ENCODE measurements around the gene KIF6.

The KIF6 gene

GRCh38 chr6:39688494-39688893, 36.7 kb downstream of the KIF6 start:
- Histone ChIP-seq H3F3A (ENCODE audit: insufficient read depth, low read length) (no peaks in the 10 kb centered on the region), H3K9me3 (ENCODE audit: low read length) (no peaks in the 10 kb centered on the region), H3K79me2 (ENCODE audit: insufficient read depth, low read length) (no peaks in the 10 kb centered on the region), H3K4me1 (ENCODE audit: insufficient read depth, low read length, severe bottlenecking) (no peaks in the 10 kb centered on the region), H3K9ac (ENCODE audit: low read length) (no peak overlapping the region), H3K4me2 (ENCODE audit: low read length) (no peak overlapping the region), H3K27ac (ENCODE audit: low read depth, low read length, poor library complexity, severe bottlenecking) (no peak overlapping the region), H3K9me2 (ENCODE audit: low read depth, low read length) (no peaks in the 10 kb centered on the region), H3K4me3 (ENCODE audit: low read depth, low read length, poor library complexity, severe bottlenecking) (no peak overlapping the region), H2AFZ (ENCODE audit: low read length) (no peak overlapping the region), H3K36me3 (ENCODE audit: insufficient read depth, low read length) (no peaks in the 10 kb centered on the region), H3K27me3 (ENCODE audit: insufficient read depth, low read length) (no peaks in the 10 kb centered on the region), H4K20me1 (ENCODE audit: insufficient read depth, low read length) (no peaks in the 10 kb centered on the region)
- TF ChIP-seq CTCF (IDR thresholded peaks at IDR 0.05; ENCODE audit: low read length) (no peak), EZH2 (IDR thresholded peaks at IDR 0.05; ENCODE audit: borderline replicate concordance, low read length) (no peak)

- Histone ChIP-seq H3K4me2 (ENCODE audit: low read length) (no peak overlapping the region), H3K9me2 (ENCODE audit: low read depth, low read length) (no peaks in the 10 kb centered on the region), H3K27me3 (ENCODE audit: insufficient read depth, low read length) (no peaks in the 10 kb centered on the region), H3K9me3 (ENCODE audit: low read length) (no peaks in the 10 kb centered on the region), H3K79me2 (ENCODE audit: insufficient read depth, low read length) (no peaks in the 10 kb centered on the region), H4K20me1 (ENCODE audit: insufficient read depth, low read length) (no peaks in the 10 kb centered on the region), H2AFZ (ENCODE audit: low read length) (no peak overlapping the region), H3K27ac (ENCODE audit: low read depth, low read length, poor library complexity, severe bottlenecking) (no peak overlapping the region), H3K4me3 (ENCODE audit: low read depth, low read length, poor library complexity, severe bottlenecking) (no peak overlapping the region), H3K9ac (ENCODE audit: low read length) (no peak overlapping the region), H3F3A (ENCODE audit: insufficient read depth, low read length) (no peaks in the 10 kb centered on the region), H3K4me1 (ENCODE audit: insufficient read depth, low read length, severe bottlenecking) (no peaks in the 10 kb centered on the region), H3K36me3 (ENCODE audit: insufficient read depth, low read length) (no peaks in the 10 kb centered on the region)
- no peak for TF ChIP-seq EZH2 (IDR thresholded peaks at IDR 0.05; ENCODE audit: borderline replicate concordance, low read length)
- no peak for TF ChIP-seq CTCF (IDR thresholded peaks at IDR 0.05; ENCODE audit: low read length)
Measured at GRCh38 chr6:39686976-39687375, 38.2 kb downstream of the KIF6 start.

GRCh38 chr6:39685938-39686337, 39.3 kb downstream of the KIF6 start:
- H3K4me2 ChIP-seq (ENCODE audit: low read length): no peak overlapping the region

More at GRCh38 chr6:39685938-39686337, 39.3 kb downstream of the KIF6 start:
- H2AFZ ChIP-seq (ENCODE audit: low read length): no peak overlapping the region
- H3K36me3 ChIP-seq (ENCODE audit: insufficient read depth, low read length): no peaks in the 10 kb centered on the region
- H3K27me3 ChIP-seq (ENCODE audit: insufficient read depth, low read length): no peaks in the 10 kb centered on the region
- no peaks in the 10 kb centered on the region for H3K4me1 ChIP-seq (ENCODE audit: insufficient read depth, low read length, severe bottlenecking)
- H4K20me1 ChIP-seq (ENCODE audit: insufficient read depth, low read length): no peaks in the 10 kb centered on the region
- no peaks in the 10 kb centered on the region for H3F3A ChIP-seq (ENCODE audit: insufficient read depth, low read length)
- H3K9me3 ChIP-seq (ENCODE audit: low read length): no peaks in the 10 kb centered on the region
- H3K9me2 ChIP-seq (ENCODE audit: low read depth, low read length): no peaks in the 10 kb centered on the region
- H3K9ac ChIP-seq (ENCODE audit: low read length): no peak overlapping the region
- no peaks in the 10 kb centered on the region for H3K79me2 ChIP-seq (ENCODE audit: insufficient read depth, low read length)
- TF ChIP-seq EZH2 (IDR thresholded peaks at IDR 0.05; ENCODE audit: borderline replicate concordance, low read length) (no peak), CTCF (IDR thresholded peaks at IDR 0.05; ENCODE audit: low read length) (no peak)
- H3K27ac ChIP-seq (ENCODE audit: low read depth, low read length, poor library complexity, severe bottlenecking): no peak overlapping the region
- H3K4me3 ChIP-seq (ENCODE audit: low read depth, low read length, poor library complexity, severe bottlenecking): no peak overlapping the region

All from OCI-LY1 (cell line).